ENCODE data around the gene HACD2. TPM values are rescaled to one million over a fixed set of nuclear protein-coding genes. Genes with fewer than 3 reads are reported as not detected.

The HACD2 gene
- total RNA-seq, 1 donor from 2014 or later = 13.9 TPM

GRCh38 chr3:123597561-123597960 lies 12.7 kb upstream of the HACD2 start:
- peaks cover 6% of the 10 kb centered on the region for H3K4me1 Mint-ChIP-seq (ENCODE audit: unreplicated experiment)
- no peak for DNase-seq (ENCODE audit: low spot score)
- H3K36me3 Mint-ChIP-seq (ENCODE audit: low read depth, unreplicated experiment) = peaks cover 4% of the 10 kb centered on the region
- H3K27me3 Mint-ChIP-seq (ENCODE audit: unreplicated experiment) = no peaks in the 10 kb centered on the region
- H3K9me3 Mint-ChIP-seq (ENCODE audit: unreplicated experiment) = no peaks in the 10 kb centered on the region
- no peak overlapping the region for H3K4me3 Mint-ChIP-seq (ENCODE audit: unreplicated experiment)
- H3K27ac Mint-ChIP-seq (ENCODE audit: unreplicated experiment) = no peak overlapping the region
- TF ChIP-seq CTCF (IDR thresholded peaks at IDR 0.05; ENCODE audit: unreplicated experiment) = no peak

- Mint-ChIP-seq H3K36me3 (ENCODE audit: low read depth, unreplicated experiment) (peaks cover 20% of the 10 kb centered on the region), H3K4me3 (ENCODE audit: unreplicated experiment) (no peak overlapping the region), H3K27ac (ENCODE audit: unreplicated experiment) (no peak overlapping the region), H3K27me3 (ENCODE audit: unreplicated experiment) (peaks cover 5% of the 10 kb centered on the region), H3K4me1 (ENCODE audit: unreplicated experiment) (peaks cover 6% of the 10 kb centered on the region), H3K9me3 (ENCODE audit: unreplicated experiment) (peaks cover 8% of the 10 kb centered on the region)
- no peak for TF ChIP-seq CTCF (IDR thresholded peaks at IDR 0.05; ENCODE audit: unreplicated experiment)
- DNase-seq (ENCODE audit: low spot score) = no peak
Measured at GRCh38 chr3:123595396-123596180, 10.7 kb upstream of the HACD2 start.

GRCh38 chr3:123593381-123593780 lies 8.5 kb upstream of the HACD2 start:
- no peak for TF ChIP-seq CTCF (IDR thresholded peaks at IDR 0.05; ENCODE audit: unreplicated experiment)

GRCh38 chr3:123590685-123591450 lies 6.0 kb upstream of the HACD2 start:
- DNase-seq (ENCODE audit: low spot score) = no peak
- TF ChIP-seq CTCF (IDR thresholded peaks at IDR 0.05; ENCODE audit: unreplicated experiment) = no peak
- no peak overlapping the region for H3K27ac Mint-ChIP-seq (ENCODE audit: unreplicated experiment)
- H3K36me3 Mint-ChIP-seq (ENCODE audit: low read depth, unreplicated experiment) = peaks cover 42% of the 10 kb centered on the region
- peaks cover 5% of the 10 kb centered on the region for H3K27me3 Mint-ChIP-seq (ENCODE audit: unreplicated experiment)
- H3K4me3 Mint-ChIP-seq (ENCODE audit: unreplicated experiment) = peak overlapping the region; percentile 72
- peaks cover 6% of the 10 kb centered on the region for H3K4me1 Mint-ChIP-seq (ENCODE audit: unreplicated experiment)
- H3K9me3 Mint-ChIP-seq (ENCODE audit: unreplicated experiment) = peaks cover 21% of the 10 kb centered on the region

More at GRCh38 chr3:123593381-123593780, 8.5 kb upstream of the HACD2 start:
- Mint-ChIP-seq H3K27ac (ENCODE audit: unreplicated experiment) (no peak overlapping the region), H3K36me3 (ENCODE audit: low read depth, unreplicated experiment) (peaks cover 39% of the 10 kb centered on the region), H3K4me3 (ENCODE audit: unreplicated experiment) (no peak overlapping the region), H3K4me1 (ENCODE audit: unreplicated experiment) (peaks cover 6% of the 10 kb centered on the region), H3K27me3 (ENCODE audit: unreplicated experiment) (peaks cover 5% of the 10 kb centered on the region), H3K9me3 (ENCODE audit: unreplicated experiment) (peaks cover 17% of the 10 kb centered on the region)
- no peak for DNase-seq (ENCODE audit: low spot score)

- H3K4me1 Mint-ChIP-seq (ENCODE audit: unreplicated experiment) = peaks cover 4% of the 10 kb centered on the region
- no peak for DNase-seq (ENCODE audit: low spot score)
- H3K9me3 Mint-ChIP-seq (ENCODE audit: unreplicated experiment) = peaks cover 21% of the 10 kb centered on the region
- H3K36me3 Mint-ChIP-seq (ENCODE audit: low read depth, unreplicated experiment) = peaks cover 36% of the 10 kb centered on the region
- no peak for TF ChIP-seq CTCF (IDR thresholded peaks at IDR 0.05; ENCODE audit: unreplicated experiment)
- peaks cover 5% of the 10 kb centered on the region for H3K27me3 Mint-ChIP-seq (ENCODE audit: unreplicated experiment)
- no peak overlapping the region for H3K27ac Mint-ChIP-seq (ENCODE audit: unreplicated experiment)
- peak overlapping the region; percentile 24 for H3K4me3 Mint-ChIP-seq (ENCODE audit: unreplicated experiment)
Measured at GRCh38 chr3:123587401-123587800, 2.5 kb upstream of the HACD2 start.

All from endothelial cell (in vitro differentiated cells).